Mucosa of stomach (tissue), 1 donor: ENCODE results near the gene PSG2.
"Not testable (repeated sequence)": the region's sequence is repeated elsewhere in the genome, so short reads cannot be mapped to it uniquely, and the experiment has no call there.

Source experiments
- H3K27me3 ChIP-seq: one replicate; pipeline ENCODE4 v1.7.0; 2013; ENCODE audit warnings: mild to moderate bottlenecking, low read length; ENCODE audit not compliant: control insufficient read depth, insufficient read depth
- H3K36me3 ChIP-seq: one replicate; pipeline ENCODE4 v1.7.0; 2013; ENCODE audit warnings: low read length; ENCODE audit not compliant: control insufficient read depth, insufficient read depth
- H3K4me1 ChIP-seq: one replicate; pipeline ENCODE4 v1.7.0; 2013; ENCODE audit warnings: mild to moderate bottlenecking, low read length; ENCODE audit not compliant: control insufficient read depth, insufficient read depth
- H3K4me3 ChIP-seq: one replicate; pipeline ENCODE4 v1.7.0; 2013; ENCODE audit warnings: low read length
- H3K9ac ChIP-seq: one replicate; pipeline ENCODE4 v1.7.0; 2013; ENCODE audit warnings: mild to moderate bottlenecking, low read length, moderate library complexity
- H3K9me3 ChIP-seq: one replicate; pipeline ENCODE4 v1.7.0; 2013; ENCODE audit warnings: mild to moderate bottlenecking, low read length, moderate library complexity; ENCODE audit not compliant: control insufficient read depth
- donor health status: Pancreatic carcinoma.

The PSG2 gene

GRCh38 chr19:43105496-43105895 lies 23.0 kb upstream of the PSG2 start:
- no peaks in the 10 kb centered on the region for H3K27me3 ChIP-seq
- H3K36me3 ChIP-seq = no peaks in the 10 kb centered on the region
- H3K9ac ChIP-seq = no peak overlapping the region
- H3K9me3 ChIP-seq = no peaks in the 10 kb centered on the region
- no peaks in the 10 kb centered on the region for H3K4me1 ChIP-seq
- H3K4me3 ChIP-seq = no peak overlapping the region

- not testable (repeated sequence) for H3K4me3 ChIP-seq, H3K36me3 ChIP-seq, H3K4me1 ChIP-seq, H3K9me3 ChIP-seq, H3K27me3 ChIP-seq, H3K9ac ChIP-seq
Observed at GRCh38 chr19:43104215-43104850, 21.8 kb upstream of the PSG2 start.

GRCh38 chr19:43101950-43102349 lies 19.4 kb upstream of the PSG2 start:
- Histone ChIP-seq H3K27me3 (no peaks in the 10 kb centered on the region), H3K9me3 (no peaks in the 10 kb centered on the region), H3K9ac (no peak overlapping the region), H3K36me3 (no peaks in the 10 kb centered on the region), H3K4me1 (no peaks in the 10 kb centered on the region), H3K4me3 (no peak overlapping the region)

- H3K4me3 ChIP-seq, H3K4me1 ChIP-seq, H3K27me3 ChIP-seq, H3K36me3 ChIP-seq, H3K9ac ChIP-seq, H3K9me3 ChIP-seq: not testable (repeated sequence)
Observed at GRCh38 chr19:43098416-43098815, 15.9 kb upstream of the PSG2 start.

- not testable (repeated sequence) for H3K27me3 ChIP-seq, H3K9me3 ChIP-seq, H3K36me3 ChIP-seq, H3K4me1 ChIP-seq, H3K9ac ChIP-seq, H3K4me3 ChIP-seq
Observed at GRCh38 chr19:43087702-43088340, 5.3 kb upstream of the PSG2 start.

GRCh38 chr19:43085796-43086530 lies 3.5 kb upstream of the PSG2 start:
- not testable (repeated sequence) for H3K36me3 ChIP-seq, H3K9me3 ChIP-seq, H3K4me3 ChIP-seq, H3K27me3 ChIP-seq, H3K4me1 ChIP-seq, H3K9ac ChIP-seq

GRCh38 chr19:43084196-43084832 lies 1.8 kb upstream of the PSG2 start:
- not testable (repeated sequence) for H3K36me3 ChIP-seq, H3K4me3 ChIP-seq, H3K27me3 ChIP-seq, H3K9ac ChIP-seq, H3K4me1 ChIP-seq, H3K9me3 ChIP-seq

GRCh38 chr19:43083721-43084120 lies 1.2 kb upstream of the PSG2 start:
- not testable (repeated sequence) for H3K27me3 ChIP-seq, H3K4me3 ChIP-seq, H3K9me3 ChIP-seq, H3K9ac ChIP-seq, H3K36me3 ChIP-seq, H3K4me1 ChIP-seq

GRCh38 chr19:43078311-43078710 lies 4.2 kb downstream of the PSG2 start:
- H3K4me1 ChIP-seq = no peaks in the 10 kb centered on the region
- H3K9me3 ChIP-seq = no peaks in the 10 kb centered on the region
- H3K36me3 ChIP-seq = no peaks in the 10 kb centered on the region
- H3K9ac ChIP-seq = no peak overlapping the region
- H3K27me3 ChIP-seq = no peaks in the 10 kb centered on the region
- H3K4me3 ChIP-seq = no peak overlapping the region

GRCh38 chr19:43077881-43078280 lies 4.6 kb downstream of the PSG2 start:
- H3K4me1 ChIP-seq, H3K27me3 ChIP-seq, H3K9me3 ChIP-seq, H3K36me3 ChIP-seq, H3K9ac ChIP-seq, H3K4me3 ChIP-seq: not testable (repeated sequence)

GRCh38 chr19:43062418-43062817 lies 20.1 kb downstream of the PSG2 start:
- H3K4me1 ChIP-seq, H3K9me3 ChIP-seq, H3K4me3 ChIP-seq: not testable (repeated sequence)

GRCh38 chr19:43061326-43061725 lies 21.2 kb downstream of the PSG2 start:
- H3K4me3 ChIP-seq, H3K27me3 ChIP-seq, H3K9me3 ChIP-seq, H3K36me3 ChIP-seq, H3K9ac ChIP-seq, H3K4me1 ChIP-seq: not testable (repeated sequence)

More at GRCh38 chr19:43062418-43062817, 20.1 kb downstream of the PSG2 start:
- not testable (repeated sequence) for H3K36me3 ChIP-seq, H3K27me3 ChIP-seq, H3K9ac ChIP-seq
